Measurements from ENCODE around the gene FLNC.

The FLNC gene

GRCh38 chr7:128821724-128822123 lies 8.5 kb upstream of the FLNC start:
- Histone ChIP-seq H3K79me2 (ENCODE audit: insufficient read depth, low read length) (no peaks in the 10 kb centered on the region), H3K4me3 (ENCODE audit: low read length, poor library complexity, severe bottlenecking) (no peak overlapping the region), H3K4me1 (ENCODE audit: insufficient read depth, low read length, poor library complexity, severe bottlenecking) (peaks cover 17% of the 10 kb centered on the region), H3K4me2 (ENCODE audit: low read depth, low read length, poor library complexity, severe bottlenecking) (no peak overlapping the region), H4K20me1 (ENCODE audit: insufficient read depth, low read length, poor library complexity, severe bottlenecking) (no peaks in the 10 kb centered on the region), H3K9me2 (replicated peaks; ENCODE audit: low read depth, low read length) (no peaks in the 10 kb centered on the region), H3K36me3 (ENCODE audit: insufficient read depth, low read length) (no peaks in the 10 kb centered on the region), H3F3A (ENCODE audit: low read depth) (no peaks in the 10 kb centered on the region), H2AFZ (ENCODE audit: low read length) (no peak overlapping the region), H3K9me3 (ENCODE audit: insufficient read depth, low read depth, low read length) (no peaks in the 10 kb centered on the region), H3K9ac (ENCODE audit: low read depth, low read length, poor library complexity, severe bottlenecking) (no peak overlapping the region), H3K27me3 (ENCODE audit: insufficient read depth, low read length, poor library complexity, severe bottlenecking) (no peaks in the 10 kb centered on the region)
- TF ChIP-seq, protein P1, sequence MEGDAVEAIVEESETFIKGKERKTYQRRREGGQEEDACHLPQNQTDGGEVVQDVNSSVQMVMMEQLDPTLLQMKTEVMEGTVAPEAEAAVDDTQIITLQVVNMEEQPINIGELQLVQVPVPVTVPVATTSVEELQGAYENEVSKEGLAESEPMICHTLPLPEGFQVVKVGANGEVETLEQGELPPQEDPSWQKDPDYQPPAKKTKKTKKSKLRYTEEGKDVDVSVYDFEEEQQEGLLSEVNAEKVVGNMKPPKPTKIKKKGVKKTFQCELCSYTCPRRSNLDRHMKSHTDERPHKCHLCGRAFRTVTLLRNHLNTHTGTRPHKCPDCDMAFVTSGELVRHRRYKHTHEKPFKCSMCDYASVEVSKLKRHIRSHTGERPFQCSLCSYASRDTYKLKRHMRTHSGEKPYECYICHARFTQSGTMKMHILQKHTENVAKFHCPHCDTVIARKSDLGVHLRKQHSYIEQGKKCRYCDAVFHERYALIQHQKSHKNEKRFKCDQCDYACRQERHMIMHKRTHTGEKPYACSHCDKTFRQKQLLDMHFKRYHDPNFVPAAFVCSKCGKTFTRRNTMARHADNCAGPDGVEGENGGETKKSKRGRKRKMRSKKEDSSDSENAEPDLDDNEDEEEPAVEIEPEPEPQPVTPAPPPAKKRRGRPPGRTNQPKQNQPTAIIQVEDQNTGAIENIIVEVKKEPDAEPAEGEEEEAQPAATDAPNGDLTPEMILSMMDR (conservative IDR thresholded peaks at IDR 0.05; ENCODE audit: low read length) = no peak
- TF ChIP-seq EZH2phosphoT487 (IDR thresholded peaks at IDR 0.05; ENCODE audit: borderline replicate concordance) = no peak

- Histone ChIP-seq H3K4me1 (ENCODE audit: insufficient read depth, low read length, poor library complexity, severe bottlenecking) (peaks cover 5% of the 10 kb centered on the region), H3F3A (ENCODE audit: low read depth) (no peaks in the 10 kb centered on the region), H3K27me3 (ENCODE audit: insufficient read depth, low read length, poor library complexity, severe bottlenecking) (no peaks in the 10 kb centered on the region), H3K36me3 (ENCODE audit: insufficient read depth, low read length) (no peaks in the 10 kb centered on the region), H3K9ac (ENCODE audit: low read depth, low read length, poor library complexity, severe bottlenecking) (no peak overlapping the region), H3K79me2 (ENCODE audit: insufficient read depth, low read length) (peaks cover 11% of the 10 kb centered on the region), H3K9me2 (replicated peaks; ENCODE audit: low read depth, low read length) (no peaks in the 10 kb centered on the region), H3K9me3 (ENCODE audit: insufficient read depth, low read depth, low read length) (no peaks in the 10 kb centered on the region), H3K4me2 (ENCODE audit: low read depth, low read length, poor library complexity, severe bottlenecking) (no peak overlapping the region), H3K4me3 (ENCODE audit: low read length, poor library complexity, severe bottlenecking) (no peak overlapping the region), H4K20me1 (ENCODE audit: insufficient read depth, low read length, poor library complexity, severe bottlenecking) (no peaks in the 10 kb centered on the region), H2AFZ (ENCODE audit: low read length) (no peak overlapping the region)
- no peak for TF ChIP-seq EZH2phosphoT487 (IDR thresholded peaks at IDR 0.05; ENCODE audit: borderline replicate concordance)
- TF ChIP-seq, protein P1 (conservative IDR thresholded peaks at IDR 0.05; ENCODE audit: low read length) = no peak
These were observed 3.7 kb upstream of the FLNC start for GRCh38 chr7:128826512-128826911.

GRCh38 chr7:128826916-128827247 lies 3.3 kb upstream of the FLNC start:
- Histone ChIP-seq H3K36me3 (ENCODE audit: insufficient read depth, low read length) (no peaks in the 10 kb centered on the region), H3F3A (ENCODE audit: low read depth) (no peaks in the 10 kb centered on the region), H3K4me1 (ENCODE audit: insufficient read depth, low read length, poor library complexity, severe bottlenecking) (peaks cover 9% of the 10 kb centered on the region), H3K9me3 (ENCODE audit: insufficient read depth, low read depth, low read length) (no peaks in the 10 kb centered on the region), H3K9me2 (replicated peaks; ENCODE audit: low read depth, low read length) (no peaks in the 10 kb centered on the region), H4K20me1 (ENCODE audit: insufficient read depth, low read length, poor library complexity, severe bottlenecking) (no peaks in the 10 kb centered on the region), H2AFZ (ENCODE audit: low read length) (no peak overlapping the region), H3K27me3 (ENCODE audit: insufficient read depth, low read length, poor library complexity, severe bottlenecking) (no peaks in the 10 kb centered on the region), H3K9ac (ENCODE audit: low read depth, low read length, poor library complexity, severe bottlenecking) (no peak overlapping the region), H3K79me2 (ENCODE audit: insufficient read depth, low read length) (peaks cover 11% of the 10 kb centered on the region), H3K4me2 (ENCODE audit: low read depth, low read length, poor library complexity, severe bottlenecking) (no peak overlapping the region), H3K4me3 (ENCODE audit: low read length, poor library complexity, severe bottlenecking) (no peak overlapping the region)
- TF ChIP-seq, protein P1 (conservative IDR thresholded peaks at IDR 0.05; ENCODE audit: low read length) = no peak
- no peak for TF ChIP-seq EZH2phosphoT487 (IDR thresholded peaks at IDR 0.05; ENCODE audit: borderline replicate concordance)
